Caco-2 (cell line): ENCODE data around the gene SH3RF2. TPM values are rescaled to one million over a fixed set of nuclear protein-coding genes. Genes with fewer than 3 reads are reported as not detected.
A peak's percentile ranks its signal among the peaks of the same experiment; 100 is the strongest.
"Not testable (repeated sequence)": the region's sequence is repeated elsewhere in the genome, so short reads cannot be mapped to it uniquely, and the experiment has no call there.

Experiments used
- BruUV-seq: library from RNA; stranded (reverse); fragments of 400-500 nt; replicated peaks from 2 replicates; lab custom pipeline; 2021; lab: Mats Ljungman, UMichigan
- CTCF ChIA-PET: fragments of 300-600 bp; sonication (Branson Sonifier 250); formaldehyde crosslinking; loops from one replicate; lab custom pipeline; 2022; ENCODE audit warnings: antibody characterized with exemption; lab: Charles Lee
- POLR2A ChIA-PET: fragments of 300-600 bp; sonication (Branson Sonifier 250); formaldehyde crosslinking; loops from one replicate; lab custom pipeline; 2022; ENCODE audit warnings: antibody characterized with exemption; lab: Charles Lee
- DNase-seq, 2 experiments: peaks; one replicate each; pipeline versions ENCODE4 v3.0.0 to v3.0.0-alpha.2; 2020 to 2022
- H3K27me3 ChIP-seq: replicated peaks from 2 replicates; pipeline ENCODE4 v1.6.0; 2011; ENCODE audit warnings: low read length; ENCODE audit not compliant: control insufficient read depth, insufficient read depth
- H3K36me3 ChIP-seq: 2 replicates; pipeline ENCODE4 v1.5.1; 2011; ENCODE audit warnings: low read length; ENCODE audit not compliant: control insufficient read depth, insufficient read depth
- H3K4me1 ChIP-seq: fragments of 250-450 bp; sonication (Bioruptor Pico); 2 replicates; pipeline ENCODE4 v1.5.1; 2020; ENCODE audit warnings: mild to moderate bottlenecking
- H3K4me3 ChIP-seq: 2 replicates; pipeline ENCODE4 v1.5.1; 2011; ENCODE audit warnings: low read depth, mild to moderate bottlenecking, control low read depth, low read length
- H3K9me3 ChIP-seq: fragments of 250-450 bp; sonication (Bioruptor Pico); 2 replicates; pipeline ENCODE4 v1.5.1; 2020; ENCODE audit warnings: mild to moderate bottlenecking, moderate library complexity
- H3K27ac Mint-ChIP-seq: one replicate; pipeline ENCODE4 v1.8.0; 2022; ENCODE audit warnings: mixed read lengths; ENCODE audit not compliant: unreplicated experiment
- H3K27me3 Mint-ChIP-seq: one replicate; pipeline ENCODE4 v1.8.0; 2022; ENCODE audit warnings: mixed read lengths; ENCODE audit not compliant: insufficient read depth, unreplicated experiment
- H3K36me3 Mint-ChIP-seq: one replicate; pipeline ENCODE4 v1.8.0; 2022; ENCODE audit warnings: mild to moderate bottlenecking, mixed read lengths; ENCODE audit not compliant: insufficient read depth, unreplicated experiment
- H3K4me1 Mint-ChIP-seq: one replicate; pipeline ENCODE4 v1.8.0; 2022; ENCODE audit warnings: low read depth, mixed read lengths; ENCODE audit not compliant: unreplicated experiment
- H3K4me3 Mint-ChIP-seq: one replicate; pipeline ENCODE4 v1.8.0; 2022; ENCODE audit warnings: mild to moderate bottlenecking, moderate library complexity, mixed read lengths; ENCODE audit not compliant: unreplicated experiment
- H3K9me3 Mint-ChIP-seq: one replicate; pipeline ENCODE4 v1.8.0; 2022; ENCODE audit warnings: mixed read lengths; ENCODE audit not compliant: unreplicated experiment
- intact Hi-C: fragments of 100-400 bp; cut with micrococcal nuclease; formaldehyde crosslinking; loops from one replicate; pipeline ENCODE4 v1.10.0; 2022; ENCODE audit not compliant: unreplicated experiment
- total RNA-seq: library from RNA; stranded (reverse); gene quantifications from 2 replicates; pipeline ENCODE4 v1.2.3, GENCODE V29; 2022
- TF ChIP-seq, protein P1 (sequence below), 2 experiments: fragments of 200-600 bp in 1 of 2; IDR thresholded peaks; 1 replicate in 1 of 2; 2 replicates in 1 of 2; pipeline versions ENCODE4 v1.5.1 to v1.8.0; 2011 to 2022; ENCODE audit warnings: antibody characterized with exemption in 1 of 2, control low read depth in 1 of 2, inconsistent platforms in 1 of 2, low read depth in 1 of 2, low read length in 1 of 2, mild to moderate bottlenecking in 1 of 2, moderate library complexity in 1 of 2; ENCODE audit not compliant: insufficient read depth in 1 of 2, severe bottlenecking in 1 of 2, unreplicated experiment in 1 of 2

The SH3RF2 gene
- total RNA-seq, 1 experiment from 2014 or later: 49.4 TPM

DNA sequence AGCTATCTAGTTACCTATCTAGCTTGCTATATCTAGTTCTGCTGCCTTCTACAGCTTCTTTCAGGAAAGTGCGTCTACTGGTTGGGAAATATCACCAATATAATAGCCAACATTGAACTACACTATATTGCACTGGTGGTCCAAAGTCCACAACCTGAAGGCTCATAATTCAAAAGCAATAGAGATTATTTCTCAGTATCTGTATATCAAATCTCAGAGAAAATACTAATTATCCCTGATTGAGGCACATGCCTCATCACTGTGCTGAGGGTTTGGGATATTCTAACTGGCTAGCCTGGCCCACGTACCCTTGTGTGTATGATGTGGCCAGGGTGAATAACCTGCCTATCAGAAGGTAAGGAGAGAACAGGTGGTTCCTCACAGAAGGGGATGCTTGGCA is 53.8 kb downstream of the SH3RF2 start:
- H3K4me1 Mint-ChIP-seq: peaks cover 18% of the 10 kb centered on the region
- ChIA-PET CTCF (interaction anchor here (1.2 to 1.6 kb wide), 3 partner anchors 52 to 102 kb away, joined by 3 to 7 read pairs (median 3); no protein-coding TSS in a partner anchor), POLR2A (no interaction called here)
- H3K9me3 Mint-ChIP-seq: peaks cover 30% of the 10 kb centered on the region
- no peak for DNase-seq
- TF ChIP-seq, protein P1, sequence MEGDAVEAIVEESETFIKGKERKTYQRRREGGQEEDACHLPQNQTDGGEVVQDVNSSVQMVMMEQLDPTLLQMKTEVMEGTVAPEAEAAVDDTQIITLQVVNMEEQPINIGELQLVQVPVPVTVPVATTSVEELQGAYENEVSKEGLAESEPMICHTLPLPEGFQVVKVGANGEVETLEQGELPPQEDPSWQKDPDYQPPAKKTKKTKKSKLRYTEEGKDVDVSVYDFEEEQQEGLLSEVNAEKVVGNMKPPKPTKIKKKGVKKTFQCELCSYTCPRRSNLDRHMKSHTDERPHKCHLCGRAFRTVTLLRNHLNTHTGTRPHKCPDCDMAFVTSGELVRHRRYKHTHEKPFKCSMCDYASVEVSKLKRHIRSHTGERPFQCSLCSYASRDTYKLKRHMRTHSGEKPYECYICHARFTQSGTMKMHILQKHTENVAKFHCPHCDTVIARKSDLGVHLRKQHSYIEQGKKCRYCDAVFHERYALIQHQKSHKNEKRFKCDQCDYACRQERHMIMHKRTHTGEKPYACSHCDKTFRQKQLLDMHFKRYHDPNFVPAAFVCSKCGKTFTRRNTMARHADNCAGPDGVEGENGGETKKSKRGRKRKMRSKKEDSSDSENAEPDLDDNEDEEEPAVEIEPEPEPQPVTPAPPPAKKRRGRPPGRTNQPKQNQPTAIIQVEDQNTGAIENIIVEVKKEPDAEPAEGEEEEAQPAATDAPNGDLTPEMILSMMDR (IDR thresholded peaks at IDR 0.05; ENCODE audit: insufficient read depth in 1 of 2, low read depth in 1 of 2, low read length in 1 of 2, severe bottlenecking in 1 of 2, unreplicated experiment in 1 of 2): no peak
- peaks cover 6% of the 10 kb centered on the region for H3K36me3 ChIP-seq
- H3K9me3 ChIP-seq: peaks cover 32% of the 10 kb centered on the region
- peaks cover 91% of the 10 kb centered on the region for H3K36me3 Mint-ChIP-seq
- no peaks in the 10 kb centered on the region for H3K27me3 Mint-ChIP-seq
- no peak overlapping the region for H3K4me3 Mint-ChIP-seq
- BruUV-seq: no TSS peak
- H3K27ac Mint-ChIP-seq: peak overlapping the region; percentile 32
- intact Hi-C loops: no loop called here
- H3K27me3 ChIP-seq: no peaks in the 10 kb centered on the region
- H3K4me3 ChIP-seq: no peak overlapping the region
- H3K4me1 ChIP-seq: peaks cover 37% of the 10 kb centered on the region

DNA sequence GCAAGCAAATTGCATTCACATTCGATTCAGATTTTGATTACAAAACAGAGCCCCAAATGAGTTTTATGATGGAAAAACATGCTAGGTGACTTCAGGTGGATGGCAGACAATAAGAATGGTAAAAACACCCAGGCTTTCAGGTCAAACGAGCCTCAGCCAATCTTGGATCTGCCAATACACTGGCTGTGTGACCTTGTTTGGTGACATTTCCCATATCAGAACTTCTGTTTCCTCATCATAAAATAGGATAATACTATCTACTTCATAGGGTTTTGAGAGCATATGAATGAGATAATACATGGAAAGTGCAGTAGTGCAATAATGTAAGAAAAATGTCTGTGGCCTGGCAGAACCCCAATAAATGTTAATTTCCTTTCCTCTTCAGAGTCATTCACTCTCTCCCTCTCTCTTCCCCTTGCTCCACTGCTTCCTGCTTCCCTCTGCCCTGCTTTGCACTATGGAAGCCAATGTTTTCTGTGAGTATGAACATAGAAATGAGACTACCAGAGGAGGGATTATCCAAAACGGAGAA is 54.7 kb downstream of the SH3RF2 start:
- no peaks in the 10 kb centered on the region for H3K27me3 ChIP-seq
- H3K4me3 ChIP-seq: no peak overlapping the region
- H3K27me3 Mint-ChIP-seq: no peaks in the 10 kb centered on the region
- TF ChIP-seq, protein P1 (IDR thresholded peaks at IDR 0.05; ENCODE audit: insufficient read depth in 1 of 2, low read depth in 1 of 2, low read length in 1 of 2, severe bottlenecking in 1 of 2, unreplicated experiment in 1 of 2): no peak
- ChIA-PET POLR2A (interaction anchor here (0.5 kb wide), 1 partner anchor 9 kb away, joined by 3 read pairs; no protein-coding TSS in a partner anchor), CTCF (interaction anchor here (1.4 to 1.6 kb wide), 2 partner anchors 53 to 103 kb away, joined by 3 to 7 read pairs; no protein-coding TSS in a partner anchor)
- no peak overlapping the region for H3K4me3 Mint-ChIP-seq
- no peak for DNase-seq
- H3K9me3 ChIP-seq: peaks cover 32% of the 10 kb centered on the region
- H3K9me3 Mint-ChIP-seq: peaks cover 31% of the 10 kb centered on the region
- intact Hi-C loops: no loop called here
- H3K36me3 Mint-ChIP-seq: peaks cover 92% of the 10 kb centered on the region
- peaks cover 43% of the 10 kb centered on the region for H3K4me1 ChIP-seq
- BruUV-seq: no TSS peak
- H3K27ac Mint-ChIP-seq: no peak overlapping the region
- peaks cover 24% of the 10 kb centered on the region for H3K4me1 Mint-ChIP-seq
- peaks cover 7% of the 10 kb centered on the region; the same call in 1 of the 2 replicates for H3K36me3 ChIP-seq

- intact Hi-C loops, H3K36me3 ChIP-seq, BruUV-seq, DNase-seq, H3K27me3 Mint-ChIP-seq, POLR2A ChIA-PET, CTCF ChIA-PET, H3K27me3 ChIP-seq, H3K4me3 ChIP-seq, H3K27ac Mint-ChIP-seq, H3K4me3 Mint-ChIP-seq: not testable (repeated sequence)
- Histone ChIP-seq H3K9me3 (peaks cover 32% of the 10 kb centered on the region), H3K4me1 (peaks cover 29% of the 10 kb centered on the region)
- peaks cover 84% of the 10 kb centered on the region for H3K36me3 Mint-ChIP-seq
- H3K4me1 Mint-ChIP-seq: peaks cover 12% of the 10 kb centered on the region
- peaks cover 31% of the 10 kb centered on the region for H3K9me3 Mint-ChIP-seq
These were observed 57.2 kb downstream of the SH3RF2 start for GRCh38 chr5:145993538-145993937.
